Hindlimb muscle (tissue), 1 donor: ENCODE data around the gene OSBPL2. TPM values are rescaled to one million over a fixed set of nuclear protein-coding genes. Genes with fewer than 3 reads are reported as not detected.

Source experiments
- DNase-seq: peaks from one replicate; pipeline ENCODE4 v3.0.0-alpha.2; 2013
- polyA plus RNA-seq: library from polyadenylated mRNA; unstranded; fragments of 120-200 nt; gene quantifications from one replicate; pipeline ENCODE4 v1.2.1, GENCODE V29; 2013; ENCODE audit not compliant: insufficient read length

OSBPL2 gene
- polyA plus RNA-seq, 1 donor, result 30.3 TPM

DNA sequence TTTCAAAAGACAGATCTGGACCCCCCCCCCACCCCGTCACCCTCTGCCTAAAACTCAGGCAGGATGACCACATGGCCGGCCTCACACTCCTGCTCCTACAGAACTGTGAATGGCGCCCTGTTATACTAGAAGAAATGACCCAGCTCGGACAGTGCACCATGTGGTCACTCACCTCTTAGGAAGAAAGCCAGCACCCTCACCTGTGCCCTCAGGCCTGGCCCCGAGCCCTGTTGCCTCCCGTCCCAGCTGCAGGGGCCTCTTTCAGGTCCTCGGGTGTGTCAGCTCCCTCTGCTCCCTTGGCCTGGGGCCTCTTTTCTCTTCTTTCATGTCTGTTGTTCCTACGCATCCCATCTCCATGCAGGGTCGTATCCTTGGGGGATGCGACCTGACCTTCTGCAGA, 23.7 kb downstream of the OSBPL2 start:
- DNase-seq, result no peak

GRCh38 chr20:62263396-62263795, 25.1 kb downstream of the OSBPL2 start:
- DNase-seq, result no peak

GRCh38 chr20:62265365-62265764, 27.0 kb downstream of the OSBPL2 start:
- DNase-seq, result no peak

DNA sequence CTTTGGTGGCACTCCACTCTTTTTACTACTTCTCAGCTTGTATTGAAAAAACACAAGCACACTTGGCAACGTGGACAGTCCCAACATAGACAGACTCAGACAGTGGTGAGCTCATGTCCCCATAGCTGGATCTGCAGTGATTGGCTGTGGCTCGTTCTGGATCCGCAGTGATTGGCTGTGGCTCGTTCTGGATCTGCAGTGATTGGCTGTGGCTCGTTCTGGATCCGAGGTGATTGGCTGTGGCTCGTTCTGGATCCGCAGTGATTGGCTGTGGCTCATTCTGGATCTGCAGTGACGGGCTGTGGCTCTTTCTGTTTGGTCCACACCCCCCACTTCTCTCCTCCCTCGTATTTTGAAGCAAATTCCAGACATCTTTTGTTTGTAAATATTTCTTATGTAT, 28.0 kb downstream of the OSBPL2 start:
- no peak for DNase-seq

GRCh38 chr20:62266851-62267250, 28.5 kb downstream of the OSBPL2 start:
- no peak for DNase-seq

GRCh38 chr20:62267543-62267942, 29.2 kb downstream of the OSBPL2 start:
- no peak for DNase-seq

- DNase-seq, result no peak
Measured at GRCh38 chr20:62268228-62268900, 30.0 kb downstream of the OSBPL2 start.

DNA sequence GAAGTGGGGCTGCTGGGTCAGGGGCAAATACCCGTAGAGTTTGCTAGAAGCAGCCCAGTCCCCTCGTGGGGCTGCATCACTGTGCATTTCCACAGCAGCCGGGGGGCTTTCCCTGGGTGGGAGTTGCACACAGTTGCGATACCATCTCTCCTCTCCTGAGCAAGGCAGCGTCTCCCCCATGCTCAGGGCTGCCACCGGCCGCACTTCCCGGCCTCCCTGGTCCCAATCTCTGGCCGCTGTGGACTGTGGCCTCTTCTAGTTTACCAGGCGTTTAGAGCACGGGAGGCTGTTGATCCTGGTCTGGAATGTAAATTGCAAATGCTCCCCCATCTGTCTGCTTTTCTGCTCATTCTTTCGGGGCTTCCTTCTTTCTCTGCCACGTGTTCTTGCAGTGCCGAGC, 31.1 kb downstream of the OSBPL2 start:
- DNase-seq, result no peak

GRCh38 chr20:62269871-62270270, 31.6 kb downstream of the OSBPL2 start:
- DNase-seq, result no peak

GRCh38 chr20:62272200-62272599, 33.9 kb downstream of the OSBPL2 start:
- DNase-seq, result no peak

GRCh38 chr20:62273416-62273815, 35.1 kb downstream of the OSBPL2 start:
- no peak for DNase-seq

DNA sequence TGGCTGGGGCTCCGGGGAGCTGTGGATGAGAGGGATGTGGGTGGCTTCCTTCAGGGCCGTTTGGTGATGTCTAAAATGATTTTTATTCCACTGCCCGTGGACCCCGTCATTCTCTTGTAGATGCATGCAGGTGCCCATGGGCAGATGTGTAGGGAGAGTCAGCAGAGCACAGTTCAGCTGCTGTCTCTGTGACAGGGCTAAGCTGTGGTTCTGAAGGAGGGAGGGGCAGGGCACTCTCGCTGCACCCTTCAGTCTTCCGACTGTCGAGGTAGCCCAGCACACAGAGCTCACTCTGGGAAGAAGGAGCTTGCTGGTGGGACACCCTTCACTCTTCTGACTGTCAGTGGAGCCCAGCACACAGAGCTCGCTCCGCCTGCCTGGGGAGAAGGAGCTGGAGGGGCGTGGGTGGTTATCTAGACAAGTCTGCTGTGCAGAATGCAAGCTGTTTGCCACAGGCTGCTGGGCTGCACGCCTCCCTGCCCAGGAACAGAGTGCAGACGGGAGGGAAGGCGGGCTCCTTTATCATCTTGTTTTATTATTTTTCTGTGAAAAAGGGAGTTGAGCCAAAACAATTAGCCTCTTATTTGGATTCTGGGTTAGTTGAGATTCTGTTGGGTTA, 36.1 kb downstream of the OSBPL2 start:
- DNase-seq, result no peak

GRCh38 chr20:62275219-62275618, 36.9 kb downstream of the OSBPL2 start:
- no peak for DNase-seq

DNA sequence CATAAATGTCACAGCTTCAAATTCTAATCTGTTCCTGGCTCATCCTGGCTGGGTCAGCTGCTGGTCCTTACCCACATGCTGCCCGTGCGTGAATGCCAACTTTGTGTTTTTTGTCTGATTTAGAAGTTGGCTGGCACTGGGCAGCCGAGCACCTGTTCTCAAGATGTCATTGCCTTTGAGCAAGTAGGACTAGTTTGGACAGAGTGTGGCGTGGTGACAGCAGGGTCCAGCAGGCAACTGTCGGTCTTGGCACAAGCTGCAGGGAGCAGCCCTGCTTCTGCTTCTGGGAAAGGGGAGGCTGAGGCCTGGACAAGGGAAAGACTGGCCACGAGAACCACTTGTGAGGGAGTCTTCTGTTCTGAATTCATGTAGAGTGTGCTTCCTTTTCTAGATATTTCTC, 38.1 kb downstream of the OSBPL2 start:
- peak; percentile 62 for DNase-seq

- no peak for DNase-seq
Measured at GRCh38 chr20:62277253-62277652, 38.9 kb downstream of the OSBPL2 start.

- no peak for DNase-seq
Measured at GRCh38 chr20:62280303-62280702, 42.0 kb downstream of the OSBPL2 start.

DNA sequence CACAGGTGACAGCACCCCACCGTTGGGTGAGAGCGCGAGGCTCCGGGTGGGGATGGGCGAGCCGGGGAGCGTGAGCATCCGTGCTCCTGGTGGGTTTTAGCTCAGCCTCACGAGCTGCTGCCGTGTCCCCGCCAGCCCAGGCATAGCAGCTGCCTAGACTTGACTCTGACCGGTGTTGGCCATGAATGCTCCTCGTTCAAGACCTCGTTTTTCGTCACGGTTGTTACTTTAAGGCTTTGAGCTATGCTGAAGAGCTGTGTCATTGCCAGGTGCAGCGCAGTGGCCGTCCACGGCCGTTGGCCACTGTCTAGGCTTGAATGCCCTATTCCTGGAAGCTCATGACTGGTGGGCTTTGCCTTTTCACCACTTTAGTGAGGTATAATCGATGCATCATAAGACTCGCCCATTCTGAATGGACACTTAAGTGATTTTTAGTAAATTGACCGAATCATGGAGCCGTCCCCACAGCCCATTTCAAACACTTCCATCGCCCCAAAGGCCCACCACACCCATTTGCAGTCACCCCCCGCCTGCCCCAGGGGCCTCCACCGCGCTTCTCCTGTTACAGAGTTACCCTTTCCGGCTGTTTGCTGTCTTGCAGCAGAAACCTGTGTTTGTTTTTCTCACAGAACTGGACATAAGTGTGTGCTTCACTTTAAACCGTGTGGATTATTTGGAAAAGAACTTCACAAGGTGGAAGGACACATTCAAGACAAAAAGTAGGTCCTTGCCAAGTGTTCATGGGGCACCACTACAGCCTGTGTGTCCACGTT, 43.0 kb downstream of the OSBPL2 start:
- DNase-seq, result no peak

DNA sequence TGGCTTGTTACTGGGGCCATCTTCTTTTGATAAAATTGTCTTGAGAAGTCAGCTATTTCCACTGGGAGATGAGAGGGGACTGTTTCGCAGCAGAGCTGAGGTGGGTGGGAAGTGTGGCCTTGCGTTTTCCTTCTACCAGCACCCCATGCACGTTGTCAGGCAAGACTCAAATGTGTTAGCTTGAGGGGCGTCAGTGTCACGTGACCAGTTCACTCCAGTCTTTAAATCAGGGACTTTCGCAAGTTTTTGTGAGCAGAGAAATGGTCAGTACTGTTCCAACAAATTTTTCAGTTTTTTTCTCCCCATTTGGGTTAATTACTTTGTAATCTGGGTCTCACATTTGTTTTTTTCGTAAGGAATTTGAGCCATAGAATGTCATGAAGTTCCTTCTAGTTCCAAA, 43.8 kb downstream of the OSBPL2 start:
- DNase-seq, result no peak

DNA sequence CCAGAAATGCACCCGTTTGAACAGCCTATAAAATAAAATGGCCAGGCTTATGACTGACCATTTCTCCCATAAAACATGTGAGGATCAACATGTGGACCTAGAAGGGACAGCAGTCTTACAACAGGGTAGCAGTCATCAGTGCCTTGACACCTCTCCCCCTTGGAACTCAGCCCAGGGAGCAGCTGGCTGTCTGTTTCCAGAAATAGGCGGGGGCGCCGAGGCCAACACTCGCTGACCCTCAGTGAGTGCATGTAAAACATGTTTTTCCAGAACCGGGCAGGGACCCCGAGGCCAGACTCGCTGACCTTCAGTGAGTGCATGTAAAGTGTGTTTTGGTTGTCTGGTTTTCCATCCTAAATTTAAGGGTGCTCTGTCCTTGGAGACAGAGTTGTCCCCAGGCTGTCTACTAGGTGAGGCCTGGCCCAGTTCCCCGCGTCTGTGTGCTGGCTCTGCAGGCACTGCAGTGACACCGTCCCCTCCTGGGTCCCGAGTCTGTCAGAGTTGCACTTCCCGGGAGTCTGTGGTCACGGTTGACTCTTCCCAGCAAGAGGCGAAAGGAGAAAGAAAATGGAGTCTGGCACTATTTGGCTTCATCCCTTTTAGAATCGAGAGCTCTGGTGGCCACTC, 44.7 kb downstream of the OSBPL2 start:
- DNase-seq, result no peak

DNA sequence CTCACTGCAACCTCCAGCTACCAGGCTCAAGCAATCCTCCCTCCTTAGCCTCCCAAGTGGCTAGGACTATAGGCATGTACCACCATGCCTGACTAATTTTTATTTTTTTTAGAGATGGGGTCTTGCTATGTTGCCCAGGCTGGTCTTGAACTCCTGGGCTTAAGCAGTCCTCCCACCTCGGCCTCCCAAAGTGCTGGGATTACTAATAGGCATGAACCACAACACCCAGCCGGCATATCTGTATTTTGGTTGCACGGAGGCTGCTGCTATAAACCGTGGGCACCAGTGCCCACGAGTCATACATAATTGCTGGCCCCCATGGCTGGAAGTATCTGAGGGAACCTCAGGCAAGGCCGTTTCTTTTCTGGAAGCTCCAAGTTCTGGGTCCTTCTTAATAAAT, 46.1 kb downstream of the OSBPL2 start:
- DNase-seq, result no peak

DNA sequence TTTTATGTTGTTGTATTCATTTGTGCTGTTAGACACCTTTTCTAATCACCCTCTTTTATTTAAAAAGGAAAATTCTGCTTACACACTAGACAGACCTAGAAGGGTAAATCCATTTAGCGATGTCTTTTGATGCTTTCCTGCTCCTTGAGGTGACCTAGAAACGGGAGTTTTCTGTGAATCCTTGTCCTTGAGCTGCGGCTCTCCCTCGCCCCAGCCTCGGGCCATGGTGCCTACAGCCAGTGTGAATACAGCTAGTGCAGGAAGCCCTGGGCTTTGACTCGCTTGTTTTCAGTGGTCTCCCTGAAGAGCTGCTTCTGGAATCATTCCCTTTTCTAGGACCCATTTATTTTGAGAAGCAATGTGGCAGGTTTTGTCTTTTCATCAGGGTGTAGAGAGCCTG, 46.8 kb downstream of the OSBPL2 start:
- no peak for DNase-seq

DNA sequence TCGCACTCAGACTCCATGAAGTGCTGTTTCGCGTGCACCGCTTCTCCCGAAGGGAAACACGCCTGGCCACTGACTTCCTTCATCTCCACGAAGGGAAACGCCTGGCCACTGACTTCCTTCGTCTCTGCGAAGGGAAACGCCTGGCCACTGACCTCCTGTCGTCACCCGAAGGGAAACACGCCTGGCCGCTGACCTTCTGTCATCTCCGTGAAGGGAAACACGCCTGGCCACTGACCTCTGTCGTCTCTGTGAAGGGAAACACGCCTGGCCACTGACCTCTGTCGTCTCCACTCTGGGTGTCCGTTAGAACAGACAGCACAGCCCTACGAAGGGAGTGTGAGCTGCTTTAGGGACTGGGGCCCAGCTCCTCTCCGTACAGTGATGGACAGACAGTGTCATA, 47.4 kb downstream of the OSBPL2 start:
- no peak for DNase-seq

- no peak for DNase-seq
Measured at GRCh38 chr20:62286493-62287064, 48.3 kb downstream of the OSBPL2 start.
